Measurements from ENCODE around the gene ZBTB7C. TPM values are rescaled to one million over a fixed set of nuclear protein-coding genes. Genes with fewer than 3 reads are reported as not detected.

Gene ZBTB7C
- total RNA-seq, 1 donor from 2014 or later: 0.56 TPM

- no peaks in the 10 kb centered on the region for H3K4me1 Mint-ChIP-seq
- H3K27me3 Mint-ChIP-seq: peaks cover 30% of the 10 kb centered on the region
- no peaks in the 10 kb centered on the region for H3K36me3 Mint-ChIP-seq (ENCODE audit: low read depth)
- no peaks in the 10 kb centered on the region for H3K9me3 Mint-ChIP-seq
- DNase-seq: no peak
- no peak overlapping the region for H3K27ac Mint-ChIP-seq
- no peak overlapping the region for H3K4me3 Mint-ChIP-seq
- intact Hi-C loops (cut with micrococcal nuclease): no loop called here
These were observed 309.0 kb downstream of the ZBTB7C start for GRCh38 chr18:48100165-48100575.

- Mint-ChIP-seq H3K9me3 (no peaks in the 10 kb centered on the region), H3K27ac (no peak overlapping the region), H3K36me3 (ENCODE audit: low read depth) (no peaks in the 10 kb centered on the region), H3K4me3 (no peak overlapping the region), H3K4me1 (no peaks in the 10 kb centered on the region), H3K27me3 (peaks cover 29% of the 10 kb centered on the region)
- no peak for DNase-seq
- intact Hi-C loops (cut with micrococcal nuclease): no loop called here
These were observed 309.6 kb downstream of the ZBTB7C start for GRCh38 chr18:48099481-48100164.

GRCh38 chr18:48098538-48098937 lies 310.6 kb downstream of the ZBTB7C start:
- H3K9me3 Mint-ChIP-seq: no peaks in the 10 kb centered on the region
- peaks cover 24% of the 10 kb centered on the region for H3K27me3 Mint-ChIP-seq
- H3K4me3 Mint-ChIP-seq: no peak overlapping the region
- H3K27ac Mint-ChIP-seq: no peak overlapping the region
- H3K36me3 Mint-ChIP-seq (ENCODE audit: low read depth): no peaks in the 10 kb centered on the region
- DNase-seq: no peak
- intact Hi-C loops (cut with micrococcal nuclease): no loop called here
- H3K4me1 Mint-ChIP-seq: no peaks in the 10 kb centered on the region

- H3K4me1 Mint-ChIP-seq: no peaks in the 10 kb centered on the region
- no peaks in the 10 kb centered on the region for H3K36me3 Mint-ChIP-seq (ENCODE audit: low read depth)
- intact Hi-C loops (cut with micrococcal nuclease): no loop called here
- H3K27me3 Mint-ChIP-seq: peaks cover 21% of the 10 kb centered on the region
- H3K27ac Mint-ChIP-seq: no peak overlapping the region
- H3K9me3 Mint-ChIP-seq: no peaks in the 10 kb centered on the region
- DNase-seq: no peak
- H3K4me3 Mint-ChIP-seq: no peak overlapping the region
These were observed 311.2 kb downstream of the ZBTB7C start for GRCh38 chr18:48098007-48098406.

GRCh38 chr18:48095726-48096125 lies 313.5 kb downstream of the ZBTB7C start:
- H3K36me3 Mint-ChIP-seq (ENCODE audit: low read depth): no peaks in the 10 kb centered on the region
- H3K27ac Mint-ChIP-seq: no peak overlapping the region
- H3K27me3 Mint-ChIP-seq: peaks cover 13% of the 10 kb centered on the region
- no peaks in the 10 kb centered on the region for H3K9me3 Mint-ChIP-seq
- no peaks in the 10 kb centered on the region for H3K4me1 Mint-ChIP-seq
- no peak overlapping the region for H3K4me3 Mint-ChIP-seq
- intact Hi-C loops (cut with micrococcal nuclease): no loop called here
- DNase-seq: no peak

- no peak overlapping the region for H3K27ac Mint-ChIP-seq
These were observed 316.1 kb downstream of the ZBTB7C start for GRCh38 chr18:48093104-48093503.

GRCh38 chr18:48091869-48092497 lies 317.2 kb downstream of the ZBTB7C start:
- no peaks in the 10 kb centered on the region for H3K36me3 Mint-ChIP-seq (ENCODE audit: low read depth)
- H3K27ac Mint-ChIP-seq: no peak overlapping the region
- H3K4me3 Mint-ChIP-seq: no peak overlapping the region
- no peak for DNase-seq
- peaks cover 5% of the 10 kb centered on the region for H3K27me3 Mint-ChIP-seq
- no peaks in the 10 kb centered on the region for H3K9me3 Mint-ChIP-seq
- H3K4me1 Mint-ChIP-seq: no peaks in the 10 kb centered on the region
- intact Hi-C loops (cut with micrococcal nuclease): no loop called here

More at GRCh38 chr18:48093104-48093503, 316.1 kb downstream of the ZBTB7C start:
- H3K4me1 Mint-ChIP-seq: no peaks in the 10 kb centered on the region
- H3K4me3 Mint-ChIP-seq: no peak overlapping the region
- H3K27me3 Mint-ChIP-seq: peaks cover 5% of the 10 kb centered on the region
- H3K36me3 Mint-ChIP-seq (ENCODE audit: low read depth): no peaks in the 10 kb centered on the region
- intact Hi-C loops (cut with micrococcal nuclease): no loop called here
- no peaks in the 10 kb centered on the region for H3K9me3 Mint-ChIP-seq
- no peak for DNase-seq

GRCh38 chr18:48090702-48091101 lies 318.5 kb downstream of the ZBTB7C start:
- no peak for DNase-seq
- no peaks in the 10 kb centered on the region for H3K36me3 Mint-ChIP-seq (ENCODE audit: low read depth)
- intact Hi-C loops (cut with micrococcal nuclease): no loop called here
- H3K4me3 Mint-ChIP-seq: no peak overlapping the region
- peaks cover 5% of the 10 kb centered on the region for H3K27me3 Mint-ChIP-seq
- no peak overlapping the region for H3K27ac Mint-ChIP-seq
- H3K9me3 Mint-ChIP-seq: no peaks in the 10 kb centered on the region
- H3K4me1 Mint-ChIP-seq: no peaks in the 10 kb centered on the region

- H3K36me3 Mint-ChIP-seq (ENCODE audit: low read depth): no peaks in the 10 kb centered on the region
- no peak overlapping the region for H3K4me3 Mint-ChIP-seq
- no peaks in the 10 kb centered on the region for H3K4me1 Mint-ChIP-seq
- intact Hi-C loops (cut with micrococcal nuclease): no loop called here
- no peaks in the 10 kb centered on the region for H3K9me3 Mint-ChIP-seq
- H3K27ac Mint-ChIP-seq: no peak overlapping the region
- DNase-seq: no peak
- H3K27me3 Mint-ChIP-seq: peaks cover 5% of the 10 kb centered on the region
These were observed 319.2 kb downstream of the ZBTB7C start for GRCh38 chr18:48090021-48090420.

- H3K27me3 Mint-ChIP-seq: peaks cover 2% of the 10 kb centered on the region
- H3K36me3 Mint-ChIP-seq (ENCODE audit: low read depth): no peaks in the 10 kb centered on the region
- intact Hi-C loops (cut with micrococcal nuclease): no loop called here
- no peaks in the 10 kb centered on the region for H3K9me3 Mint-ChIP-seq
- no peak overlapping the region for H3K4me3 Mint-ChIP-seq
- DNase-seq: no peak
- H3K4me1 Mint-ChIP-seq: no peaks in the 10 kb centered on the region
- H3K27ac Mint-ChIP-seq: no peak overlapping the region
These were observed 323.2 kb downstream of the ZBTB7C start for GRCh38 chr18:48085781-48086487.

GRCh38 chr18:48084858-48085257 lies 324.3 kb downstream of the ZBTB7C start:
- Mint-ChIP-seq H3K9me3 (no peaks in the 10 kb centered on the region), H3K27me3 (peaks cover 2% of the 10 kb centered on the region)

GRCh38 chr18:48084041-48084757 lies 325.0 kb downstream of the ZBTB7C start:
- Mint-ChIP-seq H3K4me3 (no peak overlapping the region), H3K4me1 (no peaks in the 10 kb centered on the region), H3K9me3 (no peaks in the 10 kb centered on the region), H3K27ac (no peak overlapping the region), H3K36me3 (ENCODE audit: low read depth) (no peaks in the 10 kb centered on the region), H3K27me3 (peaks cover 2% of the 10 kb centered on the region)
- intact Hi-C loops (cut with micrococcal nuclease): no loop called here
- no peak for DNase-seq

More at GRCh38 chr18:48084858-48085257, 324.3 kb downstream of the ZBTB7C start:
- Mint-ChIP-seq H3K36me3 (ENCODE audit: low read depth) (no peaks in the 10 kb centered on the region), H3K4me1 (no peaks in the 10 kb centered on the region), H3K4me3 (no peak overlapping the region), H3K27ac (no peak overlapping the region)
- no peak for DNase-seq
- intact Hi-C loops (cut with micrococcal nuclease): no loop called here

GRCh38 chr18:48080546-48080945 lies 328.6 kb downstream of the ZBTB7C start:
- H3K27me3 Mint-ChIP-seq: no peaks in the 10 kb centered on the region

GRCh38 chr18:48079885-48080284 lies 329.3 kb downstream of the ZBTB7C start:
- no peak overlapping the region for H3K27ac Mint-ChIP-seq
- H3K4me1 Mint-ChIP-seq: no peaks in the 10 kb centered on the region
- no peak for DNase-seq
- H3K4me3 Mint-ChIP-seq: no peak overlapping the region
- H3K27me3 Mint-ChIP-seq: no peaks in the 10 kb centered on the region
- no peaks in the 10 kb centered on the region for H3K9me3 Mint-ChIP-seq
- no peaks in the 10 kb centered on the region for H3K36me3 Mint-ChIP-seq (ENCODE audit: low read depth)
- intact Hi-C loops (cut with micrococcal nuclease): no loop called here

More at GRCh38 chr18:48080546-48080945, 328.6 kb downstream of the ZBTB7C start:
- Mint-ChIP-seq H3K36me3 (ENCODE audit: low read depth) (no peaks in the 10 kb centered on the region), H3K4me3 (no peak overlapping the region), H3K27ac (no peak overlapping the region), H3K9me3 (no peaks in the 10 kb centered on the region), H3K4me1 (no peaks in the 10 kb centered on the region)
- intact Hi-C loops (cut with micrococcal nuclease): no loop called here
- DNase-seq: no peak

Measured in activated CD4-positive, alpha-beta T cell treated with anti-CD3 and anti-CD28 coated beads, Interleukin-2, amount 10 ng/mL, durations not matched to agents 24 days and 14 days (primary cell).